Osteoblast (primary cell): ENCODE measurements around the gene CCBE1. TPM values are rescaled to one million over a fixed set of nuclear protein-coding genes. Genes with fewer than 3 reads are reported as not detected.

ENCODE experiments used
- DNase-seq: peaks from one replicate; pipeline ENCODE4 v3.0.0; 2011; ENCODE audit warnings: low spot score, mixed read lengths; ENCODE audit not compliant: insufficient read length; ENCODE audit errors: missing footprints
- H2AFZ ChIP-seq: 2 replicates; pipeline ENCODE4 v1.6.0; 2011; ENCODE audit warnings: mild to moderate bottlenecking, low read length
- H3K27ac ChIP-seq: 2 replicates; pipeline ENCODE4 v1.5.1; 2011; ENCODE audit warnings: mild to moderate bottlenecking, low read depth, low read length, moderate library complexity
- H3K27me3 ChIP-seq: 2 replicates; pipeline ENCODE4 v1.6.0; 2012; ENCODE audit warnings: mild to moderate bottlenecking, control low read depth, inconsistent platforms, low read length, moderate library complexity; ENCODE audit not compliant: insufficient read depth
- H3K36me3 ChIP-seq: 2 replicates; pipeline ENCODE4 v1.5.1; 2011; ENCODE audit warnings: mild to moderate bottlenecking, low read length, control low read depth, moderate library complexity; ENCODE audit not compliant: insufficient read depth
- H3K4me1 ChIP-seq: 2 replicates; pipeline ENCODE4 v1.5.1; 2011; ENCODE audit warnings: mild to moderate bottlenecking, low read length, control low read depth, moderate library complexity; ENCODE audit not compliant: insufficient read depth
- H3K4me2 ChIP-seq: 2 replicates; pipeline ENCODE4 v1.6.0; 2011; ENCODE audit warnings: mild to moderate bottlenecking, low read length; ENCODE audit not compliant: insufficient read depth
- H3K4me3 ChIP-seq: fragments of 200-600 bp; sonication (generic); 3 replicates; pipeline ENCODE4 v1.5.1; 2012; ENCODE audit warnings: mild to moderate bottlenecking, low read length, inconsistent platforms; ENCODE audit not compliant: insufficient read depth
- H3K79me2 ChIP-seq: 2 replicates; pipeline ENCODE4 v1.6.0; 2012; ENCODE audit warnings: mild to moderate bottlenecking, low read length, control low read depth, inconsistent platforms; ENCODE audit not compliant: insufficient read depth
- H3K9me3 ChIP-seq: 2 replicates; pipeline ENCODE4 v1.5.1; 2011; ENCODE audit warnings: low read depth, low read length, control low read depth
- H4K20me1 ChIP-seq: 2 replicates; pipeline ENCODE4 v1.6.0; 2012; ENCODE audit warnings: mild to moderate bottlenecking, low read length, control low read depth; ENCODE audit not compliant: insufficient read depth
- total RNA-seq: library from RNA; depleted of rRNA; stranded (reverse); fragments of >200 nt; gene quantifications from 2 replicates; pipeline ENCODE4 v1.2.3, GENCODE V29; 2012
- TF ChIP-seq, protein P1 (sequence below): IDR thresholded peaks from 2 replicates; pipeline ENCODE4 v1.5.1; 2011; ENCODE audit warnings: mild to moderate bottlenecking, low read depth, low read length, moderate library complexity; ENCODE audit errors: extremely low read depth

CCBE1 gene
- total RNA-seq, 1 donor = 51.4 TPM

DNA sequence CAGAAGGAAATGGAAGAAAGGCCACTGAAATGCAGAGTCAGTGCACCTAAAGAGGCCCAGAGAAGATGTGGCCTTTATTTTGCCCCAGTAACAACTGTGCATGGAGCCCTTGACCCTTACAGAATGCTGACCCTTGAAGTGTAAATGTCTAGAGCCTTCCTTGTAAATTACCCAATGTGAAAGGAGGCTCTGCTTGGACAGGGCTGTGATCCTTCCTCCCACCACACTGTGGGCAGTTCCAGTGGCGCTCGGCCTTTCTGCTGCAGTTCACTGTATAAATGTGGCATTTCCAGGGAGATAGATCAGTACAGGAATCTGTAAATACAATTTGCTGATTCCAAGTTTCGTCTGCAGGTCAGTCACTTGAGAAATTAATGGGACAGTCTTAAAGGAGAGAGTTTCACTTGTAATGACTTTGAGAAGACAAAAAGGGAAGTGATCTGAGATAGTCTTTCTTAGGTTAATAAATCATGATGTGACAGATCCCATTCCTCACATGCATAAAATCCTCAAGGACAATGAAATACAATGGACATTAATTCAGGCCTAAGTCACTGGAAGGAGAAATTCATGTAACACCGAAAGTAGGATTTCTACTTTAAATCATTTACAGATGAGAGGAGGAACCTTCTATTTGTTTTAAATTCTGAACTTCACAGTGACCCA lies 204.3 kb downstream of the CCBE1 start:
- no peak for DNase-seq
- Histone ChIP-seq H3K27ac (no peak overlapping the region), H2AFZ (no peak overlapping the region), H3K4me2 (no peak overlapping the region), H3K9me3 (no peaks in the 10 kb centered on the region), H3K4me1 (no peaks in the 10 kb centered on the region), H3K79me2 (peaks cover 79% of the 10 kb centered on the region), H3K27me3 (no peaks in the 10 kb centered on the region), H3K36me3 (no peaks in the 10 kb centered on the region), H3K4me3 (no peak overlapping the region), H4K20me1 (peaks cover 10% of the 10 kb centered on the region)
- TF ChIP-seq, protein P1, sequence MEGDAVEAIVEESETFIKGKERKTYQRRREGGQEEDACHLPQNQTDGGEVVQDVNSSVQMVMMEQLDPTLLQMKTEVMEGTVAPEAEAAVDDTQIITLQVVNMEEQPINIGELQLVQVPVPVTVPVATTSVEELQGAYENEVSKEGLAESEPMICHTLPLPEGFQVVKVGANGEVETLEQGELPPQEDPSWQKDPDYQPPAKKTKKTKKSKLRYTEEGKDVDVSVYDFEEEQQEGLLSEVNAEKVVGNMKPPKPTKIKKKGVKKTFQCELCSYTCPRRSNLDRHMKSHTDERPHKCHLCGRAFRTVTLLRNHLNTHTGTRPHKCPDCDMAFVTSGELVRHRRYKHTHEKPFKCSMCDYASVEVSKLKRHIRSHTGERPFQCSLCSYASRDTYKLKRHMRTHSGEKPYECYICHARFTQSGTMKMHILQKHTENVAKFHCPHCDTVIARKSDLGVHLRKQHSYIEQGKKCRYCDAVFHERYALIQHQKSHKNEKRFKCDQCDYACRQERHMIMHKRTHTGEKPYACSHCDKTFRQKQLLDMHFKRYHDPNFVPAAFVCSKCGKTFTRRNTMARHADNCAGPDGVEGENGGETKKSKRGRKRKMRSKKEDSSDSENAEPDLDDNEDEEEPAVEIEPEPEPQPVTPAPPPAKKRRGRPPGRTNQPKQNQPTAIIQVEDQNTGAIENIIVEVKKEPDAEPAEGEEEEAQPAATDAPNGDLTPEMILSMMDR = no peak

DNA sequence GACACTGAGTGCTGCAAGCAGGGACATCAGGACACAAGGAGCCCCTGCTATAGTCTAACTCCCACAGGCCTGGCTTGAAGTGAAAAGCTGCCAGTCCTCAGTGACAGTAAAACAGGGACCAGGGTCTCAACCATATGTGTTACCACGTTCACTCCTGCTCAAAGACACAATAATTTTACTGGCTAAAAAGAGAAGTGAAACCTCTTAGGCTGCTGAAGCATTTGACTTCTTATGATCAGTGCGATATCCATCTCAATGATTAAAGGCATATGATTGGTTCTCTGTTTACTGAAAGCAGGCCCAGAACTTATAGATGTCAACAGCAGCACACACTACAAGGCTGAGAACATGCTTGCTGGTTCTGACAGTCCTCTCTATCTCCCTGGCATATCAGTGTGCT lies 208.3 kb downstream of the CCBE1 start:
- H4K20me1 ChIP-seq = peaks cover 8% of the 10 kb centered on the region
- H3K4me2 ChIP-seq = no peak overlapping the region
- no peak overlapping the region for H2AFZ ChIP-seq
- no peak overlapping the region for H3K27ac ChIP-seq
- no peaks in the 10 kb centered on the region for H3K36me3 ChIP-seq
- TF ChIP-seq, protein P1 = no peak
- peaks cover 72% of the 10 kb centered on the region for H3K79me2 ChIP-seq
- H3K27me3 ChIP-seq = no peaks in the 10 kb centered on the region
- peaks cover 14% of the 10 kb centered on the region for H3K4me1 ChIP-seq
- DNase-seq = no peak
- H3K9me3 ChIP-seq = no peaks in the 10 kb centered on the region
- H3K4me3 ChIP-seq = no peak overlapping the region

DNA sequence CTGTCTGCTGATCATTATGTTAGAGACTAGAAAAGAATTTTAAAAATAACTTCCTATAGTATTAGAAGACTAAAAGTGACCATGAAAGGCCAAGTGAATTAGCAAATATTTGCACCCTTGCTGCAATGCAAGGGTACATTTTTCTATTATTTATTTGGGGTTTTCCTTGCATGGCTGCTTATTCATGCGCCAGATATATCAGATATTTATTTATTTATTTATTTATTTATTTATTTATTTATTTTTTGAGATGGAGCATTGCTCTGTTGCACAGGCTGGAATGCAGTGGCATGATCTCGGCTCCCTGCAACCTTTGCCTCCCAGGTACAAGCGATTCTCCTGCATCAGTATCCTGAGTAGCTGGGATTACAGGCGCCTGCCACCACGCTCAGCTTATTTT lies 211.8 kb downstream of the CCBE1 start:
- Histone ChIP-seq H4K20me1 (peaks cover 7% of the 10 kb centered on the region), H3K4me1 (peaks cover 14% of the 10 kb centered on the region), H3K27ac (peak overlapping the region; percentile 16), H3K36me3 (no peaks in the 10 kb centered on the region), H3K79me2 (peaks cover 64% of the 10 kb centered on the region), H3K9me3 (no peaks in the 10 kb centered on the region), H2AFZ (no peak overlapping the region), H3K4me2 (no peak overlapping the region), H3K4me3 (no peak overlapping the region), H3K27me3 (no peaks in the 10 kb centered on the region)
- TF ChIP-seq, protein P1 = no peak
- no peak for DNase-seq

DNA sequence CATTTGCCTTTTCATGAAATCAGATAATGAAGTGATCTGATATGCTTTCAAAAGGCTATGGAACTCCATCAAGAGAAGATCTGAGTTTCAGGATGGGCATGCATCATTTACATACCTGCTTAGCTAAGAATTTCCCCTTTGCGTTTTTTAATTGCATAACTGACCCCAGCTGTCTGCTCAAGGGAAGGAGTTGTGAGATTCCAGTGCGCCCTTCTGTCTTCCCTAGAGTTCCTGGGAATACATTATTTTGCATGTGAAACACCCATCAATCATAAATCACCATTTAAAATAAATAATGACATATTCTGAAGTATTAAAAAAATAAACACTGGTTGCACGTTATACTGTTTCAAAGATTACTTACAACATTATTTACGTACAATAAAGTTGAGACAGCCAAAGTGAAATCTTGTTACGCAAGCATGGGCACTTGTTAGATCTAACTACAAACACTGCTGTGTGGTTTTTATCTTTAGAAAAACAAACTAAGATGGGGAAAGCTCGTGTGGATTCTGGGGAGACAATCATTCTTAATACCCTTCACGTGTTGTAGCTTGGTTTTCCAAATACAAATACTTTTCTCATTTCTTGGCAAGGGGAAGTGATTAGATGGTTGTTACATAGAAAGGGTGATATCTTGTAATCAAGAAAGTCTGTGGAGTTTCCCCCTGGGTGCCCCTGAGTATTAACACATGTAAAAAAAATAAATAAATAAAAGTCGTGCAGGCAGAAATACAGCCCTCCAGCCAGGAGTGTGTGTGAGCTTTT lies 212.5 kb downstream of the CCBE1 start:
- no peak overlapping the region for H3K4me3 ChIP-seq
- H3K4me2 ChIP-seq = peak overlapping the region; percentile 35
- H3K4me1 ChIP-seq = peaks cover 14% of the 10 kb centered on the region
- H3K36me3 ChIP-seq = no peaks in the 10 kb centered on the region
- no peaks in the 10 kb centered on the region for H3K9me3 ChIP-seq
- TF ChIP-seq, protein P1 = no peak
- peaks cover 65% of the 10 kb centered on the region for H3K79me2 ChIP-seq
- no peaks in the 10 kb centered on the region for H3K27me3 ChIP-seq
- peak; percentile 51 for DNase-seq
- H4K20me1 ChIP-seq = peaks cover 7% of the 10 kb centered on the region
- H3K27ac ChIP-seq = peak overlapping the region; percentile 49
- H2AFZ ChIP-seq = no peak overlapping the region
